ENCODE measurements around the gene RANBP17. TPM values are rescaled to one million over a fixed set of nuclear protein-coding genes. Genes with fewer than 3 reads are reported as not detected.
A peak's percentile ranks its signal among the peaks of the same experiment; 100 is the strongest.

The RANBP17 gene
- total and polyA plus RNA-seq, 2 of the 4 experiments (the other 2 are of a cell fraction): 8.2 to 29.0 TPM

DNA sequence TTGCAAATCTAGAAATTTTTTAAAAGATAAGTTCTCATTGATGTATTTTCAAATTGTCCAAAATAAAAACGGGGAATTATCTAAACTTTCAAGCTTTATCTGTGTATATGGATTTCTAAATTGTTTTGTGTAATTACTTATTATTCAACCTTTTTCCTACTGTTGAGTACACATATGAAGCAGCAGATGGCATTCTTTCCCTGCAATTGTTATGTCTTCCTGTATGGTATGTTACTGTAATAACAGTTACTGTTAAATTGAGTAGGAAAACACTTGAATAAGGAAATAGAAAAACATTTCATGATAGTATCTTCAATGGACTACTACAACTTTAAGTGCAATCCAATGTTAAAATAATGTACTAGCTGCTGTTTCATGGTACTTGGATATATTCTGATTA, 124.8 kb downstream of the RANBP17 start:
- Histone ChIP-seq H2BK20ac (ENCODE audit: low read depth, low read length) (no peak overlapping the region), H2AK9ac (replicated peaks; ENCODE audit: low read depth, low read length, poor library complexity) (no peak overlapping the region), H3K9me1 (ENCODE audit: insufficient read depth, low read length) (peaks cover 3% of the 10 kb centered on the region), H4K8ac (ENCODE audit: low read depth in 2 of 2, low read length in 2 of 2) (no peak overlapping the region), H2BK120ac (ENCODE audit: low read depth, low read length) (no peak overlapping the region), H2BK5ac (ENCODE audit: low read depth, low read length, poor library complexity, severe bottlenecking) (no peak overlapping the region), H3K27ac (ENCODE audit: insufficient read depth, low read length) (no peak overlapping the region), H4K91ac (ENCODE audit: insufficient read depth, low read depth, low read length) (no peak overlapping the region), H3K18ac (ENCODE audit: low read depth, low read length) (no peak overlapping the region), H3K4me2 (ENCODE audit: low read depth, low read length) (no peak overlapping the region), H3K9me3 (ENCODE audit: control insufficient read depth, insufficient read depth, low read length) (no peaks in the 10 kb centered on the region), H3K36me3 (ENCODE audit: control insufficient read depth, insufficient read depth, low read length) (no peaks in the 10 kb centered on the region), H3K56ac (ENCODE audit: extremely low read depth, insufficient read depth, low read length) (no peak overlapping the region), H3K14ac (replicated peaks; ENCODE audit: low read depth, low read length) (no peak overlapping the region), H3K4ac (ENCODE audit: low read depth, low read length) (no peak overlapping the region), H2BK15ac (ENCODE audit: low read depth, low read length) (no peak overlapping the region), H3K4me1 (ENCODE audit: control insufficient read depth, insufficient read depth, low read length) (no peaks in the 10 kb centered on the region), H3K27me3 (ENCODE audit: control insufficient read depth, insufficient read depth, low read length) (no peaks in the 10 kb centered on the region), H4K5ac (ENCODE audit: low read depth, low read length) (no peak overlapping the region), H4K20me1 (ENCODE audit: insufficient read depth, low read length) (no peaks in the 10 kb centered on the region), H3K79me1 (ENCODE audit: low read depth in 1 of 2, low read length in 2 of 2) (no peaks in the 10 kb centered on the region), H3K4me3 (ENCODE audit: insufficient read depth, low read depth, low read length) (no peak overlapping the region), H2AK5ac (ENCODE audit: low read depth, low read length) (no peak overlapping the region), H2AFZ (replicated peaks; ENCODE audit: low read length, poor library complexity) (no peak overlapping the region), H3K23ac (ENCODE audit: low read depth, low read length) (no peak overlapping the region), H3K9ac (ENCODE audit: low read depth, low read length) (no peak overlapping the region)
- BruUV-seq (replicated peaks): no TSS peak
- POLR2A ChIA-PET (ENCODE audit: unreplicated experiment): no interaction called here
- in situ Hi-C loops (cut with MboI; ENCODE audit: low sequenced_read_pairs) (loop anchor here (25.0 kb wide), 1 partner anchor 351 kb away; no protein-coding TSS in a partner anchor), dilution Hi-C loops (cut with HindIII; ENCODE audit: low sequenced_read_pairs, unreplicated experiment) (no loop called here), intact Hi-C loops (cut with micrococcal nuclease) (loop anchor here (2.0 to 5.0 kb wide), 3 partner anchors 166 to 350 kb away; no protein-coding TSS in a partner anchor)
- peak; percentile 51; the same call in 1 of the 2 replicates for ATAC-seq (ENCODE audit: low read depth)
- peak; percentile 51 for TF ChIP-seq RAD21 (IDR thresholded peaks at IDR 0.05; ENCODE audit: low read length)
- no peak for TF ChIP-seq POLR2A (IDR thresholded peaks at IDR 0.05; ENCODE audit: low read depth, low read length)
- TF ChIP-seq CEBPB (IDR thresholded peaks at IDR 0.05; ENCODE audit: low read depth, low read length): no peak
- peak; percentile 29; the same call in 1 of the 2 replicates for TF ChIP-seq SMC3 (IDR thresholded peaks at IDR 0.05; ENCODE audit: low read depth, low read length)
- no peak for TF ChIP-seq RFX5 (IDR thresholded peaks at IDR 0.05; ENCODE audit: low read depth, low read length)
- TF ChIP-seq BHLHE40 (IDR thresholded peaks at IDR 0.05; ENCODE audit: low read depth, low read length): no peak
- TF ChIP-seq, protein P1, sequence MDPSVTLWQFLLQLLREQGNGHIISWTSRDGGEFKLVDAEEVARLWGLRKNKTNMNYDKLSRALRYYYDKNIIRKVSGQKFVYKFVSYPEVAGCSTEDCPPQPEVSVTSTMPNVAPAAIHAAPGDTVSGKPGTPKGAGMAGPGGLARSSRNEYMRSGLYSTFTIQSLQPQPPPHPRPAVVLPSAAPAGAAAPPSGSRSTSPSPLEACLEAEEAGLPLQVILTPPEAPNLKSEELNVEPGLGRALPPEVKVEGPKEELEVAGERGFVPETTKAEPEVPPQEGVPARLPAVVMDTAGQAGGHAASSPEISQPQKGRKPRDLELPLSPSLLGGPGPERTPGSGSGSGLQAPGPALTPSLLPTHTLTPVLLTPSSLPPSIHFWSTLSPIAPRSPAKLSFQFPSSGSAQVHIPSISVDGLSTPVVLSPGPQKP (IDR thresholded peaks at IDR 0.05; ENCODE audit: borderline replicate concordance, low read depth, low read length): no peak
- TF ChIP-seq, protein P2, sequence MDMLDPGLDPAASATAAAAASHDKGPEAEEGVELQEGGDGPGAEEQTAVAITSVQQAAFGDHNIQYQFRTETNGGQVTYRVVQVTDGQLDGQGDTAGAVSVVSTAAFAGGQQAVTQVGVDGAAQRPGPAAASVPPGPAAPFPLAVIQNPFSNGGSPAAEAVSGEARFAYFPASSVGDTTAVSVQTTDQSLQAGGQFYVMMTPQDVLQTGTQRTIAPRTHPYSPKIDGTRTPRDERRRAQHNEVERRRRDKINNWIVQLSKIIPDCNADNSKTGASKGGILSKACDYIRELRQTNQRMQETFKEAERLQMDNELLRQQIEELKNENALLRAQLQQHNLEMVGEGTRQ (IDR thresholded peaks at IDR 0.05; ENCODE audit: low read depth, low read length): no peak
- no peak for TF ChIP-seq FOS (IDR thresholded peaks at IDR 0.05; ENCODE audit: low read depth, low read length)
- no peak for TF ChIP-seq MAZ (IDR thresholded peaks at IDR 0.05; ENCODE audit: borderline replicate concordance, low read depth, low read length)
- TF ChIP-seq, protein P3, sequence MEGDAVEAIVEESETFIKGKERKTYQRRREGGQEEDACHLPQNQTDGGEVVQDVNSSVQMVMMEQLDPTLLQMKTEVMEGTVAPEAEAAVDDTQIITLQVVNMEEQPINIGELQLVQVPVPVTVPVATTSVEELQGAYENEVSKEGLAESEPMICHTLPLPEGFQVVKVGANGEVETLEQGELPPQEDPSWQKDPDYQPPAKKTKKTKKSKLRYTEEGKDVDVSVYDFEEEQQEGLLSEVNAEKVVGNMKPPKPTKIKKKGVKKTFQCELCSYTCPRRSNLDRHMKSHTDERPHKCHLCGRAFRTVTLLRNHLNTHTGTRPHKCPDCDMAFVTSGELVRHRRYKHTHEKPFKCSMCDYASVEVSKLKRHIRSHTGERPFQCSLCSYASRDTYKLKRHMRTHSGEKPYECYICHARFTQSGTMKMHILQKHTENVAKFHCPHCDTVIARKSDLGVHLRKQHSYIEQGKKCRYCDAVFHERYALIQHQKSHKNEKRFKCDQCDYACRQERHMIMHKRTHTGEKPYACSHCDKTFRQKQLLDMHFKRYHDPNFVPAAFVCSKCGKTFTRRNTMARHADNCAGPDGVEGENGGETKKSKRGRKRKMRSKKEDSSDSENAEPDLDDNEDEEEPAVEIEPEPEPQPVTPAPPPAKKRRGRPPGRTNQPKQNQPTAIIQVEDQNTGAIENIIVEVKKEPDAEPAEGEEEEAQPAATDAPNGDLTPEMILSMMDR (conservative IDR thresholded peaks at IDR 0.05; ENCODE audit: low read depth, low read length): peak; percentile 45
- TF ChIP-seq MXI1 (IDR thresholded peaks at IDR 0.05; ENCODE audit: borderline replicate concordance, low read depth, low read length): no peak
- no peak for TF ChIP-seq MAFK (IDR thresholded peaks at IDR 0.05; ENCODE audit: low read depth, low read length)
- TF ChIP-seq CHD1 (IDR thresholded peaks at IDR 0.05; ENCODE audit: low read depth, low read length): no peak
- CTCF ChIA-PET: interaction anchor here (0.6 kb wide), 1 partner anchor 176 kb away, joined by 4 read pairs; no protein-coding TSS in a partner anchor
- peak; percentile 42 for DNase-seq
- WGBS, 2 experiments (ENCODE audit: extremely low coverage in 2 of 2, insufficient read length in 1 of 2): no CpG with 5 or more reads among the region's 1 CpG

Measured in IMR-90 (cell line).